ENCODE results near the gene ICE1. TPM values are rescaled to one million over a fixed set of nuclear protein-coding genes. Genes with fewer than 3 reads are reported as not detected.
A peak's percentile ranks its signal among the peaks of the same experiment; 100 is the strongest.

ICE1 gene
- total and polyA plus RNA-seq, 2 of the 4 experiments (the other 2 are of a cell fraction), result 9.0 to 18.5 TPM

GRCh38 chr5:5467737-5468136 is 45.3 kb downstream of the ICE1 start:
- in situ Hi-C loops (cut with MboI; ENCODE audit: low sequenced_read_pairs), result no loop called here
- no CpG with 5 or more reads among the region's 4 CpGs for whole genome bisulfite sequencing, 2 experiments (ENCODE audit: extremely low coverage in 2 of 2, insufficient read length in 1 of 2)
- Histone ChIP-seq H3K27ac (ENCODE audit: insufficient read depth, low read length) (no peak overlapping the region), H3K56ac (ENCODE audit: extremely low read depth, insufficient read depth, low read length) (no peak overlapping the region), H3K4me3 (ENCODE audit: insufficient read depth, low read depth, low read length) (no peak overlapping the region), H3K4ac (ENCODE audit: low read depth, low read length) (no peak overlapping the region), H2BK5ac (ENCODE audit: low read depth, low read length, poor library complexity, severe bottlenecking) (no peak overlapping the region), H2BK15ac (ENCODE audit: low read depth, low read length) (no peak overlapping the region), H2AK9ac (replicated peaks; ENCODE audit: low read depth, low read length, poor library complexity) (no peak overlapping the region), H3K4me2 (ENCODE audit: low read depth, low read length) (no peak overlapping the region), H3K4me1 (ENCODE audit: control insufficient read depth, insufficient read depth, low read length) (no peaks in the 10 kb centered on the region), H3K9me1 (ENCODE audit: insufficient read depth, low read length) (peaks cover 3% of the 10 kb centered on the region; the same call in 1 of the 2 replicates), H2BK120ac (ENCODE audit: low read depth, low read length) (no peak overlapping the region), H4K91ac (ENCODE audit: insufficient read depth, low read depth, low read length) (no peak overlapping the region), H4K20me1 (ENCODE audit: insufficient read depth, low read length) (no peaks in the 10 kb centered on the region), H3K27me3 (ENCODE audit: control insufficient read depth, insufficient read depth, low read length) (no peaks in the 10 kb centered on the region), H3K36me3 (ENCODE audit: control insufficient read depth, insufficient read depth, low read length) (peaks cover 22% of the 10 kb centered on the region), H3K9me3 (ENCODE audit: control insufficient read depth, insufficient read depth, low read length) (no peaks in the 10 kb centered on the region), H2AK5ac (ENCODE audit: low read depth, low read length) (no peak overlapping the region), H2BK20ac (ENCODE audit: low read depth, low read length) (no peak overlapping the region), H4K5ac (ENCODE audit: low read depth, low read length) (no peak overlapping the region), H3K18ac (ENCODE audit: low read depth, low read length) (no peak overlapping the region), H3K23ac (ENCODE audit: low read depth, low read length) (no peak overlapping the region), H4K8ac (ENCODE audit: low read depth in 2 of 2, low read length in 2 of 2) (no peak overlapping the region), H3K9ac (ENCODE audit: low read depth, low read length) (no peak overlapping the region), H3K14ac (replicated peaks; ENCODE audit: low read depth, low read length) (no peak overlapping the region), H2AFZ (replicated peaks; ENCODE audit: low read length, poor library complexity) (no peak overlapping the region), H3K79me1 (ENCODE audit: low read depth in 1 of 2, low read length in 2 of 2) (peaks cover 8 to 14% of the 10 kb centered on the region in 2 experiments; a peak in 3 of 4 replicates)
- DNase-seq, result peak; percentile 44
- BruUV-seq (replicated peaks), result no TSS peak
- dilution Hi-C loops (cut with HindIII; ENCODE audit: low sequenced_read_pairs, unreplicated experiment), result no loop called here
- intact Hi-C loops (cut with micrococcal nuclease), result no loop called here
- CTCF ChIA-PET, result no interaction called here
- ATAC-seq (ENCODE audit: low read depth), result no peak
- POLR2A ChIA-PET (ENCODE audit: unreplicated experiment), result no interaction called here
- no peak for TF ChIP-seq FOS (IDR thresholded peaks at IDR 0.05; ENCODE audit: low read depth, low read length)
- no peak for TF ChIP-seq CHD1 (IDR thresholded peaks at IDR 0.05; ENCODE audit: low read depth, low read length)
- no peak for TF ChIP-seq RAD21 (IDR thresholded peaks at IDR 0.05; ENCODE audit: low read length)
- TF ChIP-seq MAZ (IDR thresholded peaks at IDR 0.05; ENCODE audit: borderline replicate concordance, low read depth, low read length), result no peak
- no peak for TF ChIP-seq CEBPB (IDR thresholded peaks at IDR 0.05; ENCODE audit: low read depth, low read length)
- no peak for TF ChIP-seq BHLHE40 (IDR thresholded peaks at IDR 0.05; ENCODE audit: low read depth, low read length)
- TF ChIP-seq MXI1 (IDR thresholded peaks at IDR 0.05; ENCODE audit: borderline replicate concordance, low read depth, low read length), result no peak
- no peak for TF ChIP-seq SMC3 (IDR thresholded peaks at IDR 0.05; ENCODE audit: low read depth, low read length)
- TF ChIP-seq USF2 (IDR thresholded peaks at IDR 0.05; ENCODE audit: low read depth, low read length), result no peak
- no peak for TF ChIP-seq CTCF (conservative IDR thresholded peaks at IDR 0.05; ENCODE audit: low read depth, low read length)
- no peak for TF ChIP-seq RCOR1 (IDR thresholded peaks at IDR 0.05; ENCODE audit: insufficient replicate concordance, low read length)
- no peak for TF ChIP-seq NFE2L2 (IDR thresholded peaks at IDR 0.05; ENCODE audit: low read depth, low read length)
- no peak for TF ChIP-seq RFX5 (IDR thresholded peaks at IDR 0.05; ENCODE audit: low read depth, low read length)
- no peak for TF ChIP-seq POLR2A (IDR thresholded peaks at IDR 0.05; ENCODE audit: low read depth, low read length)
- TF ChIP-seq MAFK (IDR thresholded peaks at IDR 0.05; ENCODE audit: low read depth, low read length), result no peak
- TF ChIP-seq ELK1 (IDR thresholded peaks at IDR 0.05; ENCODE audit: borderline replicate concordance, low read depth, low read length), result no peak
